Fibroblast of skin of abdomen (primary cell): ENCODE results near the gene FZR1.
"Not testable (repeated sequence)": the region's sequence is repeated elsewhere in the genome, so short reads cannot be mapped to it uniquely, and the experiment has no call there.

Experiments
- DNase-seq: peaks from one replicate; pipeline ENCODE4 v3.0.0-alpha.2; 2013

FZR1 gene

DNA sequence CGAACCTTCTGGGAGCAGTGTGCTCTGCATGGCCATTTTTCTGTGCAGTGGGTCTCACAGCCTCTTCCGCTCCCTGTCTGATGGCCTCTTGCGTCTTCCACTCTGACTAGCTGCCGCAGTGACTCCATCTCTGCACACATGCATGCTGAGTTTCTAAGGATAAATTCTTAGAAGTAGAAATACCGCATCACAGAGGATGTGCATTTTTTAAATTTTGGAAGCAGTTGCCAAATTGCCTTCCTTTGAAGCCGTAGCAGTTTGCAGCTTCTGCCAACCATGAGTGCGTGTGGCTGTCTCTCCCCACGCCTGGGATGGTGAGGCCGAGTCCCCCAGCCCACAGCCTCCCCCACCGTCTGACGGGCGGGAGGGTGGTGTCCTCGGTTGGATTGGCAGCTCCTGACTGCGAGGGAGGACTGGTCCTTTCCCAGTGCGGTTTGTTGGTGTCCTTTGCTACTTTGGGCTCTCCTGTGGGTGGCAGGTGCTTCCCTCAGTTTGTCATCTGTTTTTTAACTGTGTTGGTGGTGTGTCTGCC, 9.8 kb downstream of the FZR1 start:
- DNase-seq, result peak; percentile 78

- DNase-seq, result no peak
Measured at GRCh38 chr19:3516675-3517207, 10.6 kb downstream of the FZR1 start.

DNA sequence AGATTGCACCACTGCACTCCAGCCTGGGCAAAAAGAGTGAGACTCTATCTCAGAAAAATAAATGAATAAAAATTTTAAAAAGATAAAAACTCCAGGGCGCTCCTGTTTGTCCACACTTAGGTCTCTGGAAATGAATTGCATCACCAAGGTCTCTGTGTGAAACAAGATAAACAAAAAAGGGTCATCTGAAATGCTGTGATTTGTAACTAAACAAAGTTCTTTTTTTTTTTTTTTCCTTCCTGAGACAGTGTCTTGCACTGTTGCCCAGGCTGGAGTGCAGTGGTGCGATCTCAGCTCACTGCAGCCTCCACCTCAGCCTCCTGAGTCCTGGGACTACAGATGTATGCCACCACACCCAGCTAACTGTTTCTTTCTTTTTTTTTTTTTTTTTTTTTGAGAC, 11.5 kb downstream of the FZR1 start:
- no peak for DNase-seq

DNA sequence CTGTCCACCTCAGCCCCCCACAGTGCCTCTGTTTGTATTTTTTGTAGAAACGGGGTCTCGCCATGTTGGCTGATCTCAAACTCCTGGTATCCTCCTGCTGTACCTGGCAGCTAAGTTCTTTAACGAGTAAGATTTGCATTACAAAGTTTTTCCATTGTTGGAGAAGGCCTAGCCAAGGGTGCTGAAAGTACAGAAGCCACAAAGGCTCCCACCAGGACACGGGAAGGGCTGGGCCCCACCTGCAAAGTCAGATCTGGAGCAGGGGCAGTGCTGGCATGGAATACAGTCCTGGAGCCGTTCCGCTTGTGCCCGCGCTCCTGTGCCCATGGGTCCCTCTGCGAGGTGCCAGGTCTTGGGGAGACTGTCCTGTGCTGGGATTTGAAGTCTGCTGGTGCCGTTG, 12.1 kb downstream of the FZR1 start:
- DNase-seq, result no peak

- no peak for DNase-seq
Measured at GRCh38 chr19:3518659-3519058, 12.5 kb downstream of the FZR1 start.

GRCh38 chr19:3519126-3519525, 13.0 kb downstream of the FZR1 start:
- DNase-seq, result no peak

DNA sequence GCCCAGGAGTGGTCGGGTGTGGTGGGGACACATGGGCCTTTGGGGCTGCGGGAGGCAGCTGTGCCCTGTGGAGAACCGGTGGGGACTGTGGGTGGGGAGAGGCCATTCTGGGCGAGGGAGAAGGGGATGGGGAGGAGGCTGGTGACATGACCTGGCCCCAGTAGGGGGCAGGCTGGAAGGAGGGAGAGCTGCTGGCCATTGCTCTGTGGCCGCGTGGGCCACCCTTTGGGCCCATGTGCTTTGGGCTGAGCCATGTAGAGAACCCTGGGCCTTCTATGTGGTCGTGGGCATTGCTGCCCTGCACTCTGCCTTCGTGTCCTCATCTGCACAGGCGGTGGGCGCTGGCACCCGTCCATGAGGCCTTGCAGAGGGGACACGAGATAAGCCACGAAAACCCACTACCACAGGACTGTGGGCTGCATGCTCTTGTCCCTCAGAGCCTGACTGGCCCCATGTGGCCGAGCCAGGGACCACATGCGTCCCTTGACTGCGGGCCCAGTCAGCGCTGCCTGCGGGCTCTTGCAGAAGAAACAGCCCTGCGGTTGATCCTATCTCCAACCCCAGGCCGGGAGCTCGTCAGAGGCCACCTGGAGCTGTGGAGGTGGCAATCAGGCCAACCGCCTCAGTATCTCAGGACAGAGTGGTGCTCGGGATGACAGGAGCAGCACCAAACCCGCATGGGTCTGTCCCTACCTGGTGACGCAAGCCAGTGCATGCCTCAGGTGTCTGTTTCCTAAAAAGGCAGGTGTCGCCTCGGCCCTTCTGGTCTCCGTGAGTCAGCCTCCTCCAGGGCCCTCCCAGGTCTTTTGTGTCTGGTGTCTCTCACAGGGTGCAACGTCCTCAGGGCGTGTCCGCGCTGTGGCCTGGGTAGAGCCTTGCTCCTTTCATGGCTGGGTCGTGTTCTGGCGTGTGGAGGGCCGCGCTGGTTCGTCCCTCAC, 14.3 kb downstream of the FZR1 start:
- no peak for DNase-seq

- DNase-seq, result no peak
Measured at GRCh38 chr19:3521104-3521445, 15.0 kb downstream of the FZR1 start.

DNA sequence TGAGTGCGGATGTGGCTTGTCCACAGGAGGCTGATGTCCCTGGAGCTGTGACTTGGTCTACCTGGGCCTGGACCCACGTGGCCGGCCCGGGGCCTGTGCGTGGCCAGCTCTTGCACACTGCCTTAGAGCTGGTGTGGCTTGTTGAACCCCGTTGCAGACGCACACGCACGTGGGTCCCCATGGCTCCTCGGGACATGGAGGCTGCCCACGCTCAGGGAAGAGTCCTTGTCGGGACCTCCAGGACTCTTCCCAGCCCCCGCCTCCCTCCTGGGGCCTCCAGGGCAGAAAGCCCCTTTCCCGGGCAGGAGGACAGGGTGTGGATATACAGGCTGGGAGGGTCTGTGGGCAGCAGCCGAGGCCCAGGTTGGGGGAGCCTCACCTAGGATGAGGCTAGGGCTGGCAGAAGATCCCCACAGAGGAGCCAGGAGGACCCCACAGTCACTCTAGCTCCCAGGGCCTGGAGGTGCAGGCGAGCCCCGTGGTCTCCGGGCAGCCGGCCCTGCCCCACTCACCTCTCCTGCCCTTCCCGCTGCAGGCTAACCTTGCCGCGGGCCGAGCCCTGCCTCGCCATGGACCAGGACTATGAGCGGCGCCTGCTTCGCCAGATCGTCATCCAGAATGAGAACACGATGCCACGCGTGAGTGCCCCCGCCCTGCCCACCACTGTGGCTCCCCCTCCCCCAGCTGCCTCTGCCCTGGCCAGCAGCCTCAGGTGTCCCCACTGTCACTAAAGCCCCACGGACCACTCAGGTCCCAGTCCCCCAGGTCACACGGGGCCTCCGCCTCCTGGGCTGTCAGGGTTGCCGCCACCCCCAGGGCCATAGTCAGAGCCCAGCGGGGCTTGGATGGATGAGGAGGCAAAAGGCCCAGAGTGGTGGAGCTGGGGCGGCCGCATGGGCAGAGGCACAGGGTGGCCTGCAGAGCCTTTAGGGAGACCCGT, 16.6 kb downstream of the FZR1 start:
- DNase-seq, result no peak

DNA sequence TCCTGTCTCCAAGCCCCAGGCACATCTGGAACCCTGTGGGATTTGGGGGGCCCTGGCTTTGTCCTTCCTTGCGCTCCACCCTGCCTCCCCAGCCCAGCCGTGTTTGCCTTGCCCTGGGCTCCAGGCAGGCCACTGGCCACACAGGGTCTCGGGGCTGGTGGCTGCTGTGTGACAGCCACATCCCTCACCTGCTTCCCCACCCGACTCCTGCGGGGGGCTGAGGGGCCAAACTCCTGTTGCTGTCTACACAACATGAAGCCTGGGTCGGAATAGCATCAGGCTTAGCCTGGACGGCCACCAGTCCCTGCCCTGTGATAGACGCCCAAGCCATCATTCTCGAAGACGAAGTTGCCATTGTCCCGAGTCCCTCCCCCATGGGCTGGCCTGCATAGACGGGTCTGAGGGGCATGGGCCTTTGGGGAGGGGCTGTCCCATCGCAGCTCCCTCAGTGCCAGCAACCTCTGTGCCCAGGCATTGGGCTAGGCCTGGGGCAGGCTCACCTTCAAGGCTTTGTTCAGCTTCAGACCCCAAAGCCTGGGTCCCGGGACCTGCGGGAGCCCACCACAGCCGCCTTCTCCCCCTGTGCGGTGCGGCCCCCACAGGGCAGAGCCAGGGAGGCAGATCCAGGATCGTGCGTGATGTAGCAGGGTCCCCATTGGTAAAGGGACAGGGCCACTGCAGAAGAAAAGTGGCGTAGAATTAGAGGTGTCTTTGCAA, 17.4 kb downstream of the FZR1 start:
- no peak for DNase-seq

DNA sequence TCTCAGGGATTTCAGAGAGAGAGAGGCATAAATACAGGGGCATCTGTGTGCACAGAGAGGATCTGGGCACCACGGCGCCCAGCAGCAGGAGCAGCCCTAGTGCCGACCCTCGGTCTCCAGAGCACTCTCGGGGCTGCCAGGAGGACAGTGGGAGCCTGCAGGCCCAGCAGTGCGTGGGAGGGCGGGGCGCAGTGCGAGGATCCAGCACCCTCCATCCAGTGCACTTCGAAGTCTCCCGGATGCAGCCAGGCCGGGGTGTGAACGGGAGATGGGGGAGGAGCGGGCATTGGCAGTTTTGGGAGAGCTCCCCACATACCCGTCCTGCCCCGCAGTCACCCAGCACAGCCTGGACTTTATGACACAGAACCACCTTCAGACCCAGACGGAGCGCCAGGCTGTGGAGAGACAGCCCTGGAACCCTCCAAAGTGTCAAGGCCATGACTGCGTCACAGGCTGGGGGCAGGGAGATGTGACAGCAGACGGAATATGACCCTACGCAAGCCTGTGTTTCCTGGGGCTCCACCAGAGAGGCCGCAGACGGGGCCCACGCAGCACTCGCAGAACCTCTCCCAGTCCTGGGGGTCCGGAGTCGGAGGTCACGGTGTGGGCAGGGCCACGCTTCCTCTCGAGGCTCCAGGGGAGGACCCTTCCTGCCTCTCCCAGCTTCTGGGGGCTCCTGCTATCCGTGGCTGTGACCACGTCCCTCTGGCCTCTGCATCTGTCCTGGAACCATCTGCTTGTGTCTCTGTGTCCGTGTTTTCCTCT, 18.1 kb downstream of the FZR1 start:
- DNase-seq, result no peak

DNA sequence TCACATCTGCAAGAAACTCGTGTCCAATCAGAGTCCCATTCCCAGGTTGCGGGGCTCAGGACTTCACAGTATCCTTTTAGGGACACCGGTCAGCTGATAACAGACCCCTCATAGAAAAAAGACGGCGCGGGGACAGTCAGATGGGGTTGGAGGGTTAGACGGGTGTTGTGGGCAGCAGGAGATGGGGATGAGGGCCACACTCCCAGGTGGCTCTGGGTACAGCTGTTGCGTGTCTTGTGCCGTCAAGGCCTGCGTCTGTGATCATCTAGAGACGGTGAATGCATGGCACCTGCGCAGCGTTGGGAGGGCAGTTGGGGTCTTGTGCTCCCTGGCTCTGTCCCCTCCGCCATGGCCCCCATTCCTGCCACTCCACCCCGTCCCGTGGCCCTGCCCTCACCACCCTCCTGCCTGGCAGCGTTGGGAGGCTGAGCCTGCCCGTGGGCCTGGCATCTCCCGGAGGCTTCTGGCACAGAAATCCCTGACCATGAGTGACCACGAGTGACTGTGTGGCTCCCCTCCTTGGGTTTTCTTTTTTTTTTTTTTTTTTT, 18.9 kb downstream of the FZR1 start:
- no peak for DNase-seq

GRCh38 chr19:3526507-3527237, 20.6 kb downstream of the FZR1 start:
- no peak for DNase-seq

DNA sequence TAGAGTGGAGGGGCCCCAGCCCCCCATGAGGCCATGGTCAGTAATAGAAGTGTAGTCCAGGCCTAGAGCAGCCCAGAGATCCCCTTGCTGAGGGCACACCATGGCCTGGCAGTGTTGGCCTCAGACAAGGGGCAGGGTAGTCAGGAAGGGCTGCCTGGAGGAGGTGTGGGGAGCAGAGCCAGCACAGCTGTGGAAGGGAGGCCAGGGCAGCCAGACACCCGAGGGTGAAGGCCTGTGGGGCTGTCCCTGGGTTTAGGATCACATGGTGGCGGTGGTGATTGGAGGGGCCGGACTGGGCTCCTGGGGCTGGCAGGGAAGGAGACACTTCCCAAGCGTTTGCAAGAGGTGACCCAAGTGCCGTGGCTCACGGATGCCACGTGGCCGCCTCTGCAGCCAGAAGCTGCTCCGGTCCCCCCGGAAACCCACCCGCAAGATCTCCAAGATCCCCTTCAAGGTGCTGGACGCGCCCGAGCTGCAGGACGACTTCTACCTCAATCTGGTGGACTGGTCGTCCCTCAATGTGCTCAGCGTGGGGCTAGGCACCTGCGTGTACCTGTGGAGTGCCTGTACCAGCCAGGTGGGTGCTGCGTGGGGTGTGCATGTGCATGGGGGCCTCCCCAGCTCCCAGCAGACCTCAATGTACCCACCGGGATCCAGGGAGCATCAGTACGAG, 21.3 kb downstream of the FZR1 start:
- no peak for DNase-seq

DNA sequence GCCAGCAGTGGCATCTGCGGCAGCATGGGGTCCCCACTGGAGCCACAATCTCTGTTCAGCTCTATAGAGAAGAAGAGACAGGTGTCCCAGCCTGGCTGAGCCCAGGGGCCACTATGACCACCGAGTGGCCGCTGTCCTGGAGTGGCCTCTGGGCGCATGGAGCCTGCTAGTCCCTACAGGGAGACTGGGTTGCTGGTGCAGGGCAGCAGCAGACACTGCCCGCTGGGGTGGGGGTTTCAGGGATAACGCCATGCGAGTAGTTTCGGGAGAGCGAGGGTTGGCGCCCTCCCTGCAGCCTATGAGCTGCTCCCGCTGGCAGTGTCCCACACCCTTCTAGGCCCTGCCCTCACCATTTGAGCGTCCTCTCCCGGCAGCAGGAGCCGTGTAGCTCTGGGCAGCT, 22.0 kb downstream of the FZR1 start:
- no peak for DNase-seq

- no peak for DNase-seq
Measured at GRCh38 chr19:3528539-3529211, 22.6 kb downstream of the FZR1 start.

DNA sequence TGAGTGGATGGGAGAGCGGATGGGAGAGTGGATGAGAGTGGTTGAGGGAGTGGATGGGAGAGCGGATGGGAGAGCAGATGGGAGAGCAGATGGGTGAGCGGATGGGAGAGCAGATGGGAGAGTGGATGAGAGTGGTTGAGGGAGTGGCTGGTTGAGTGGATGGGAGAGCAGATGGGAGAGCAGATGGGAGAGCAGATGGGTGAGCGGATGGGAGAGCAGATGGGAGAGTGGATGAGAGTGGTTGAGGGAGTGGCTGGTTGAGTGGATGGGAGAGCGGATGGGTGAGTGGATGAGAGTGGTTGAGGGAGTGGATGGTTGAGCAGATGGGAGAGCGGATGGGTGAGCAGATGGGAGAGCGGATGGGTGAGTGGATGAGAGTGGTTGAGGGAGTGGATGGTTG, 23.2 kb downstream of the FZR1 start:
- DNase-seq, result not testable (repeated sequence)

GRCh38 chr19:3530389-3530788, 24.3 kb downstream of the FZR1 start:
- no peak for DNase-seq

GRCh38 chr19:3531716-3532115, 25.6 kb downstream of the FZR1 start:
- no peak for DNase-seq
